Tibial nerve (tissue), 4 donors: ENCODE results near the gene PARP14. TPM values are rescaled to one million over a fixed set of nuclear protein-coding genes. Genes with fewer than 3 reads are reported as not detected.

Source experiments
- DNase-seq, 2 donors: peaks; one replicate each; pipeline ENCODE4 v3.0.0-alpha.2; 2019; ENCODE audit warnings: low spot score in 2 of 2
- H3K27ac ChIP-seq, 4 donors: fragments of 200-600 bp; sonication (generic) in 3 of 4; one replicate each; pipeline ENCODE4 v1.5.1; 2017 to 2019; ENCODE audit warnings: mild to moderate bottlenecking in 1 of 4
- H3K27me3 ChIP-seq, 2 donors: fragments of 200-600 bp; sonication (generic) in 1 of 2; one replicate each; pipeline versions ENCODE4 v1.5.1 to v1.6.0; 2017 to 2019
- H3K36me3 ChIP-seq, 3 donors: fragments of 200-600 bp; sonication (generic); one replicate each; pipeline ENCODE4 v1.5.1; 2018 to 2019
- H3K4me1 ChIP-seq, 4 donors: fragments of 200-600 bp; sonication (generic) in 3 of 4; one replicate each; pipeline ENCODE4 v1.5.1; 2017 to 2019
- H3K4me3 ChIP-seq, 4 donors: fragments of 200-600 bp; sonication (generic) in 3 of 4; one replicate each; pipeline ENCODE4 v1.5.1; 2017 to 2019; ENCODE audit warnings: mild to moderate bottlenecking in 1 of 4, moderate library complexity in 1 of 4
- H3K9me3 ChIP-seq, 4 donors: fragments of 200-600 bp; sonication (generic) in 3 of 4; one replicate each; pipeline ENCODE4 v1.5.1; 2017 to 2019
- CTCF ChIP-seq, 5 experiments: fragments of 200-600 bp in 3 of 5; fragments of 450-650 bp in 2 of 5; sonication (generic) in 3 of 5; IDR thresholded peaks; one replicate each; pipeline ENCODE4 v1.5.1; 2016 to 2019; ENCODE audit warnings: antibody characterized with exemption in 5 of 5, mild to moderate bottlenecking in 3 of 5, moderate library complexity in 2 of 5
- EP300 ChIP-seq, 2 donors: sonication (generic); formaldehyde crosslinking; IDR thresholded peaks; one replicate each; pipeline ENCODE4 v1.6.1; 2017; ENCODE audit warnings: antibody characterized with exemption in 2 of 2, mild to moderate bottlenecking in 1 of 2
- POLR2A ChIP-seq, 2 donors: fragments of 450-650 bp; IDR thresholded peaks; one replicate each; pipeline ENCODE4 v1.6.1; 2017; ENCODE audit warnings: antibody characterized with exemption in 2 of 2, mild to moderate bottlenecking in 2 of 2, moderate library complexity in 2 of 2
- WGBS, 2 donors: methylation state at CpG; one replicate each; pipeline ENCODE4 v1.1.5; 2018; 5-methylcytosine and 5-hydroxymethylcytosine counted together
- total RNA-seq, 4 donors: library from RNA; depleted of rRNA; stranded (reverse); fragments of >200 nt; gene quantifications; one replicate each; pipeline ENCODE4 v1.1.0, GENCODE V29; 2016

Gene PARP14
- total RNA-seq, 4 donors from 2014 or later, result 31.6 to 56.2 (median 38.4) TPM

- no peaks in the 10 kb centered on the region for H3K9me3 ChIP-seq
- no peak for DNase-seq
- peaks cover 0 to 17% (median 3%) of the 10 kb centered on the region in 3 donors for H3K36me3 ChIP-seq
- no peaks in the 10 kb centered on the region for H3K4me1 ChIP-seq
- no peaks in the 10 kb centered on the region for H3K27me3 ChIP-seq
- TF ChIP-seq CTCF (IDR thresholded peaks at IDR 0.05) (no peak), POLR2A (IDR thresholded peaks at IDR 0.05) (no peak), EP300 (IDR thresholded peaks at IDR 0.05) (no peak)
- H3K4me3 ChIP-seq, result no peak overlapping the region
- H3K27ac ChIP-seq, result no peak overlapping the region
- 93% methylated on average over 3 of the region's 3 CpGs for WGBS, 2 donors
Observed at GRCh38 chr3:122774564-122774963, 93.9 kb downstream of the PARP14 start.

- H3K4me1 ChIP-seq, result no peaks in the 10 kb centered on the region
- no peak for DNase-seq
- H3K36me3 ChIP-seq, result peaks cover 0 to 13% (median 2%) of the 10 kb centered on the region in 3 donors
- no peaks in the 10 kb centered on the region for H3K9me3 ChIP-seq
- 64 to 71% methylated on average over 5 of the region's 5 CpGs for WGBS, 2 donors
- no peak for TF ChIP-seq POLR2A (IDR thresholded peaks at IDR 0.05)
- TF ChIP-seq EP300 (IDR thresholded peaks at IDR 0.05), result no peak
- no peak for TF ChIP-seq CTCF (IDR thresholded peaks at IDR 0.05)
- no peak overlapping the region for H3K27ac ChIP-seq
- no peak overlapping the region for H3K4me3 ChIP-seq
- no peaks in the 10 kb centered on the region for H3K27me3 ChIP-seq
Observed at GRCh38 chr3:122776675-122777468, 96.2 kb downstream of the PARP14 start.

- Histone ChIP-seq H3K27ac (no peak overlapping the region), H3K4me1 (no peaks in the 10 kb centered on the region), H3K36me3 (peaks cover 0 to 13% (median 0%) of the 10 kb centered on the region in 3 donors), H3K4me3 (no peak overlapping the region), H3K27me3 (no peaks in the 10 kb centered on the region), H3K9me3 (no peaks in the 10 kb centered on the region)
- DNase-seq, result no peak
- WGBS, 2 donors, result 66 to 72% methylated on average over 3 of the region's 3 CpGs
- no peak for TF ChIP-seq CTCF (IDR thresholded peaks at IDR 0.05)
- no peak for TF ChIP-seq EP300 (IDR thresholded peaks at IDR 0.05)
- no peak for TF ChIP-seq POLR2A (IDR thresholded peaks at IDR 0.05)
Observed at GRCh38 chr3:122777563-122777962, 96.9 kb downstream of the PARP14 start.

Other genes with a start within 250 kb of the PARP14 start
- gene KPNA1, start 165.9 kb upstream of the PARP14 start, total RNA-seq, result 10 to 100 TPM; 36.8 to 46.5 (median 41.8) TPM
- 10 to 100 TPM; 16.1 to 32.6 (median 22.4) TPM for gene PARP9, start 116.5 kb upstream of the PARP14 start, total RNA-seq
- gene DTX3L, start 116.5 kb upstream of the PARP14 start, total RNA-seq, result 10 to 100 TPM; 14.9 to 23.2 (median 18.9) TPM
- gene PARP15, start 103.2 kb upstream of the PARP14 start, total RNA-seq, result 1 to 10 TPM; 1.2 to 3.6 (median 2.8) TPM
- gene HSPBAP1, start 113.0 kb downstream of the PARP14 start, total RNA-seq, result 10 to 100 TPM; 10.9 to 15.3 (median 12.9) TPM
- 10 to 100 TPM; 14.2 to 27.3 (median 20.9) TPM for gene SLC49A4, start 114.2 kb downstream of the PARP14 start, total RNA-seq